Mononuclear cell (primary cell): ENCODE results near the gene CXCL8. TPM values are rescaled to one million over a fixed set of nuclear protein-coding genes. Genes with fewer than 3 reads are reported as not detected.

ENCODE experiments used
- H3K27me3 ChIP-seq: 2 replicates; pipeline ENCODE4 v1.6.0; 2011; ENCODE audit warnings: low read length, control low read depth; ENCODE audit not compliant: insufficient read depth
- H3K4me1 ChIP-seq: 2 replicates; pipeline ENCODE4 v1.5.1; 2011; ENCODE audit warnings: mild to moderate bottlenecking, low read length, control low read depth; ENCODE audit not compliant: insufficient read depth
- H3K4me3 ChIP-seq: 2 replicates; pipeline ENCODE4 v1.5.1; 2011; ENCODE audit warnings: mild to moderate bottlenecking, low read length, moderate library complexity
- H3K9me3 ChIP-seq: 2 replicates; pipeline ENCODE4 v1.5.1; 2011; ENCODE audit warnings: low read depth, mild to moderate bottlenecking, control low read depth, low read length
- total RNA-seq: library from RNA; depleted of rRNA; stranded (reverse); fragments of >200 nt; gene quantifications from one replicate; pipeline ENCODE4 v1.2.3, GENCODE V29; 2012

The CXCL8 gene
- total RNA-seq, 1 donor: 7,833 TPM

DNA sequence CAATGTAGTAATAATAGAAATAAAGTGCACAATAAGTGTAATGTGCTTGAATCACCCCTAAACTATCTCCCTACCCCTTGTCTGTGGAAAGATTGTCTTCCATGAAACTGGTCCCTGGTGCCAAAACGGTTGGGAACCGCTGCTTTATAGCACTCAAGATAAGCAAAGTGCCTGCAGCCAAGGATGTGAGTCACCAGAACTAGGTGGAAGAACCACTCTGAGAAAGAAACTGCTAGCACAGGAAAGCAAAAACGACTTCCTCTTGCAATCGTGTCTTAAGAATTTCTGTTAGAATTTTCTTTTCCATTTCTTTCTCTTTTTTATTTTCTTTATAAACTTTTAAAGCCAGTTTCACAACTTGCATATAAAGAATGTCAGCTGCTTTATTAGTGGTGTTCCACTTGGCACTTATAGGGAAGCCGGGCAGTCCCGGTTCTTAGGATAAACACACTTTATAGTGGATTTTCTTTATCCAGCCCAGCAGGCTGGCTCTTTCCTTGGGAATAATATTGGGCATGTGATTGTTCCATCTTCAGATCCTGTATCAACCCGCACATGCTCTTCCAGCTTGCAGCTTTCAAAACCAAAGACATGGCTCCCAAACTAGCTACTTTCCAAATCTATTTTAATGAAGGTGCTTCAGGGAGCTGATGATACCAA lies 32.3 kb upstream of the CXCL8 start:
- Histone ChIP-seq H3K27me3 (no peaks in the 10 kb centered on the region), H3K4me1 (peaks cover 43% of the 10 kb centered on the region), H3K4me3 (no peak overlapping the region), H3K9me3 (no peaks in the 10 kb centered on the region)

DNA sequence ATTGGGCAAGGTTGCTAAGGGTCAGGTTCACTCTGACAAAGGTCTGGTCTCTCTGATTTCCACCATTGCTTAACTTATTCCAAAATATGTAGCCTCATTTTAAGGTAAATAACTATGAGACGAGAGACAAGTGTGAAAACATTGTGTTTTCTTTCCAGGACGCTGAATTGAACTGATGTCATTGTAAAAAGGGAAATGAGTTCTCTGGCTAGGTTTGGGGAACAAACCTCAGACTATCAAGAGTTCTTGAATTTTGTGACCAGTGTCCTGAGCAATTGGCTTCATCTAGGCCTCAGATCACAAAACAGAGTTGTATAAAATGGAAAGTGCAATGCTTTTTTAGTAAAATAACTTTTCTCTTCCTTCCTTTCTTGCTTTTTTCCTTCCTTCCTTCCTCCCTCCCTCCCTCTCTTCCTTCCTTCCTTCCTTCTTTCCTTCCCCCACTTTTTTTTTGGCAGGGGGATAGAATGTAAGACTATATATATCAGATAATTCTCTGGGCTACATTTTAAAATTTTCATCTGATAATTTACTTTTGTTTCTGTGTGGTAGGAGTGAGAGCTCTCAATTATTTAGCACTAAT lies 30.8 kb upstream of the CXCL8 start:
- H3K27me3 ChIP-seq: no peaks in the 10 kb centered on the region
- peaks cover 35% of the 10 kb centered on the region for H3K4me1 ChIP-seq
- no peaks in the 10 kb centered on the region for H3K9me3 ChIP-seq
- H3K4me3 ChIP-seq: no peak overlapping the region

GRCh38 chr4:73710094-73710493 lies 30.3 kb upstream of the CXCL8 start:
- H3K27me3 ChIP-seq: no peaks in the 10 kb centered on the region
- no peak overlapping the region for H3K4me3 ChIP-seq
- peaks cover 32% of the 10 kb centered on the region for H3K4me1 ChIP-seq
- H3K9me3 ChIP-seq: no peaks in the 10 kb centered on the region

GRCh38 chr4:73711989-73712388 lies 28.4 kb upstream of the CXCL8 start:
- peaks cover 24% of the 10 kb centered on the region for H3K4me1 ChIP-seq
- H3K9me3 ChIP-seq: no peaks in the 10 kb centered on the region
- no peaks in the 10 kb centered on the region for H3K27me3 ChIP-seq
- H3K4me3 ChIP-seq: no peak overlapping the region

DNA sequence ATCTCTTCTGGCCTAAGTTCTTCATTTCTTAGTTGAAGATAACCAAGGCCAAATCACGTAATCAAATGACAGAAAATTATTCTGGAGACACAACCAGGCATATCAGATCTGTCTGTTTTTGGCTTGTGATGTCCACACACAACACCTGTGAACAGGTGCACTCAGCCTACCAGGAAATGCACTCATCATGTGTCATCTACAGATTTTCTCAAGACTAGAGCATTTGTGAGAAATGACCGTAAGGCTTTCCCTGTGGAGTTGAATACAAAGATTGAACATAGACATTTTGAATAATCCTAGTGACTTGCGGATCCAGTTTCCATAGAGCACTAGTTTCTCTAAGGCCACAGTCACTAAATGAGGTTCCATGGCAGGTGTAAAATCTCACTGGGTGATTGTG lies 26.7 kb upstream of the CXCL8 start:
- no peaks in the 10 kb centered on the region for H3K9me3 ChIP-seq
- H3K27me3 ChIP-seq: no peaks in the 10 kb centered on the region
- H3K4me3 ChIP-seq: no peak overlapping the region
- H3K4me1 ChIP-seq: peaks cover 21% of the 10 kb centered on the region

DNA sequence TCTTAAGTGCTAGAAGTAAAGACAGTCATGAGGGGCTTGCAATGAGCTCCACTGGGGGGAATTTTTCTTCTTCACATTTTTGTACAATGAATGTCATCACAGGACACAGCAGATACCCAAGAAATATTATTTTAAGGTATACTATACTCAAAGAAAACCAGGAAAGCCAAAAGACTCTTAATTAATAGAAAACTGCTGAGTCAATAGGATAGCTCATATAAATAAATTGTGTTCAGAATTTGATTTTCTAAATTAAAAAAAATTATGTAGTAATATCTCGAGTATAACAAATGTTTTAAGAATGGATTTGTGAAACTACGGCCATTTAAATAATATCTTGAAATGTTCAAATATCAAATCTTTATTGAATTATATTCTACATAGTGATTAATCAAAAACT lies 25.7 kb upstream of the CXCL8 start:
- Histone ChIP-seq H3K27me3 (no peaks in the 10 kb centered on the region), H3K4me1 (peaks cover 25% of the 10 kb centered on the region), H3K9me3 (no peaks in the 10 kb centered on the region), H3K4me3 (no peak overlapping the region)

DNA sequence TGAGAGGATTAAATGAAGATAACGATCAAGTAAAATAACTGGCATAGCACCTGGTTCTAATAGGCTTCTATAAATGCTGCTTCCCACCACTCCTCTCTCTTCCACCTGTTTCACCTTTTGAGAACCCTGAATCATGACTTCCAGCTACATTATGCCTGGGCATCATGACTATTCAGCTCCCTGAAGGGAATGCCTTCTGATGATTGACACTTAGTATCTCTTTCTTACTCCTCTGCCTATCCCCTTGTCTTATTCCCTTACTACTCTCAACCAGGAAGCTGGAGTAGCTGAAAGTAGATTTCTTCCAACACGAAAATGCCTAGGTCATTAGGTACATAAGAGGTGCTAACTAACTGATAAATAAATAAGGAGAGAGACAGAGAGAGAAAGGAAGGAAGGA lies 24.7 kb upstream of the CXCL8 start:
- Histone ChIP-seq H3K4me3 (no peak overlapping the region), H3K4me1 (peaks cover 18% of the 10 kb centered on the region), H3K9me3 (no peaks in the 10 kb centered on the region), H3K27me3 (no peaks in the 10 kb centered on the region)

DNA sequence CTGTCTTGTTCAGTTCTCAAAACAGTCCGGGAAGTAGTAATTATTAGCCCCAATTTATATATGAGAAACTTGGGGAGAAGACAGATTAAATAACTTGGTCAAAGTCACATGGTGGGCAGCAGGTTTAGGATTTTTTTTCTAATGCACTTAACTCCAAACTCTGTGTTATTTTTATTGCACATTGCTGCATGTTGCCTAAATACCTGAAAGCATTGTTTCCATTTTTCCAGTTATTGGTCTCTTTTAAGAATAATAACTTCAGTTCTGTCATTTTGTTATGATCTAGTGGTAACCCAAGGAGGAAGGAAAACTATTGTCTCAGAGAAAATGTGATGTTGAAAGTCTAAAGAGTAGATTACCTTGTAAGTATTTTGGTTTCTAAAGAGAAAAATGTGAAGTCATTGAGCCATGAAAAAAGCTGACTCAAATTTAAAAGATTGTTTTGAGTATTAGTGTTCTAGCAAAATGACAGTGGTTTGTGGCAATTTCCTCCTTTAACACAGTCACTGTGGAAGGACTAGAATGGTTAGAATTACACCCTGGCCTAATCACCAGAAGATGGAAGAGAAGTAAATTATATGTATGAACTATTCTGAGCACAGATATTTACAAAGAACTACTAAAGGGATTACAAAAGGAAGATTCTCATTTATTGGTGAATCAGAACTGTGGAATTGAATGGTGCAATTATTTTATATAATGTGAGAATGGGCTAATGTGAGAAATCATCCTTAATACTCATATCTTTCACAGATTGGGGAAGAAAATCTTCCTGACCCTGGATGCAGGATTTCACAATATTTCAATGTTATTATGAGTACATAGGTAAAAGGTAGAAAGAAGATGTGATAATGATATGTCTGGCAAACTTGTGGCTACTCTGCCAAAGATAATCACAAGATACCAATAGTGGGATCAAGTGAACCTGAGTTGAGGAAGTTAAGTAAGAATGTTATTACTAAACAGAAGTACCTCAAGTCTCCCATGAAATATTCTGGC lies 21.7 kb upstream of the CXCL8 start:
- no peaks in the 10 kb centered on the region for H3K9me3 ChIP-seq
- H3K4me1 ChIP-seq: peaks cover 26% of the 10 kb centered on the region
- no peaks in the 10 kb centered on the region for H3K27me3 ChIP-seq
- H3K4me3 ChIP-seq: no peak overlapping the region

DNA sequence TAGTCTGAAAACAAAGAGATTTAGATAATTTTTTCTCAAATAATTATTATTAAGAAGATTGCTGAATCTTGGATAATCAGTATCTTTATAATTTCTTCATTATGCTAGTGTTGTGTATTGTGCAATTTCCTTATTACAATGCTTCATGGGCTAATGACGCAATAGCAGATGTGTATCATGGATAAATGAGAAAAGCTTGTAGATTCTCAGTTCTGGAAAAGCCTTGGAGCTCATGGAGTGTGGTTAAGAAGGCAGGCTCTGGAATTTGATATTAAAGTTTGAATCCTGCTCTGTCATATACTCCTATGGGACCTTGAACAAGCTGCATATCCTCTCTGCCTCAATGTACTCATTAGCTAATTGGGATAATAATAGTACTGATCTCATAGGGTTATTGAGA lies 18.9 kb upstream of the CXCL8 start:
- no peaks in the 10 kb centered on the region for H3K9me3 ChIP-seq
- H3K4me1 ChIP-seq: peaks cover 26% of the 10 kb centered on the region
- no peak overlapping the region for H3K4me3 ChIP-seq
- H3K27me3 ChIP-seq: no peaks in the 10 kb centered on the region

- Histone ChIP-seq H3K9me3 (no peaks in the 10 kb centered on the region), H3K27me3 (no peaks in the 10 kb centered on the region), H3K4me3 (no peak overlapping the region), H3K4me1 (peaks cover 26% of the 10 kb centered on the region)
These were observed 18.5 kb upstream of the CXCL8 start for GRCh38 chr4:73721909-73722308.

DNA sequence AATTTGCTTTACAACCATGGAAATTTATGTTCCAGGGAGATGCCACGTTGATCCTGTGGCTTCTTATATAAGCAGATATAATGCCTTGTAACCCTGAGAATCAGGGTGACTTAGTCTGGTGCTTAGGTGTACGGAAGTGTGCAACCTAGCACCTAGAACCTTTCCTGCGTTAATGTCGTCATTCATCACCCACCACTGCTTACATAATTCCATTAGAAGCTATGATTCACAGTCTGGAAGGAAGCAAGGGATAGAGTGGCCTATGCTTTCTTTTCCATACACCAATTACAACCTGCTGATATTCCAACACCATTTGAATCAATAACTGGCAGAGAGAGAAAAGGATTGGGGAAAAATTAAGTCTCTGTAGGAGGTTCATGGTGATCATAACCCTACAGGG lies 17.3 kb upstream of the CXCL8 start:
- peaks cover 20% of the 10 kb centered on the region for H3K4me1 ChIP-seq
- H3K4me3 ChIP-seq: no peak overlapping the region
- H3K9me3 ChIP-seq: no peaks in the 10 kb centered on the region
- no peaks in the 10 kb centered on the region for H3K27me3 ChIP-seq

DNA sequence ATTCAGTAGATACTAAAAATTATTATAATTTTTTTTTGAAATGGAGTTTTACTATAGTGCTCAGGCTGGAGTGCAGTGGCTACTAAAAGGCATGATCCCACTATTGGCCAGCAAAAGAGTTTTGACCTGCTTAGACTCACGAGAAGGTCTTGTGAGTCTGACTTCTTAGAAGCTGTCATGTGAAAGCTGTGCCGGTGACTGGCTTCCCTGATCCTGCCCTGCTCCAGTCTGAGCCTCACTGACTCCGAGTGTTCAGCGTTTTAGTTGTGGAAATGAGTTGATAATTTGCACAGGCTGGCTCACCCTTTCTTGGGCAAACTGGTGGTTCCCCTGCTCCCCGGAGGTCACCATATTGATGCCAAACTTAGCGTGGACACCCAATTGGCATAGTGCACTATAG lies 16.4 kb upstream of the CXCL8 start:
- Histone ChIP-seq H3K4me3 (no peak overlapping the region), H3K9me3 (no peaks in the 10 kb centered on the region), H3K27me3 (no peaks in the 10 kb centered on the region), H3K4me1 (peaks cover 13% of the 10 kb centered on the region)

DNA sequence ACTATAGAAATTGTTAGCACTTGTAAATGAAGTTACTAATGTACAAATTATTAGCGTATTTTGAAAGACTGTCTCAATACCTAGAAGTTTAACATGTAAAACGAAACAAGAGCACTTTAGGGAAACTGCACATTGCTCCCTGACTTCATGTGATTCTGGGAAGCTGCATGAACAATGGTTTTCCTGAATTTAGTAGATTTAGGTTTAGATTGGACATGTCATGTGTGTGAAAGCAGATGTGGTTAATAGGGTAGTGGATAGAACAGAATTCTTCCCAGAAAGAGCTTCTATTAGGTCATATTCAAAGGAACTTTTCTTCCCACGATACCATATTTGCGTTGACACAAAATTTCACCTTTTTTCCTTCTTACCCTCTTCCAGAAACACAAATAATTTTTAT lies 14.9 kb upstream of the CXCL8 start:
- Histone ChIP-seq H3K27me3 (no peaks in the 10 kb centered on the region), H3K4me1 (peaks cover 24% of the 10 kb centered on the region), H3K9me3 (no peaks in the 10 kb centered on the region), H3K4me3 (no peak overlapping the region)

DNA sequence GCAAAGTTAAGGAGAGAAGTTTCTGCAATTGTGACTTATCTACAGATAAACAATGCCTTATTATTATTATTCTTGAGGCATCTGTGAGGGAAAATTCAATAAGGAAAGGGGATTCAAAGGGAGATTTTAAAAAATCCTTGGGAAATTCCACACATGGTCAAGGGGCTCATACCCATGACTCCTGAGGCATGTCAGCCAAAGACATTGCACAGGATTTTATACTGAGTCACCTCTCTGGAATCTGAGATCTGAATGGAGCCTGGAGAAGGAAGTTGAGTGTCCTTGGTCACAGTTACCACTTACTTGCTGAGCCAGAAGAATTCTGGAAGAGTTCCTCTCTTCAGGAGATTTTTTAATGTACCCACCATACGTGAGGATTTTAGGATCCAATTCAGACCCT lies 14.4 kb upstream of the CXCL8 start:
- Histone ChIP-seq H3K9me3 (no peaks in the 10 kb centered on the region), H3K4me1 (peaks cover 26% of the 10 kb centered on the region), H3K4me3 (no peak overlapping the region), H3K27me3 (no peaks in the 10 kb centered on the region)

GRCh38 chr4:73727685-73728084 lies 12.7 kb upstream of the CXCL8 start:
- H3K4me3 ChIP-seq: no peak overlapping the region
- H3K27me3 ChIP-seq: no peaks in the 10 kb centered on the region
- H3K4me1 ChIP-seq: peaks cover 36% of the 10 kb centered on the region
- no peaks in the 10 kb centered on the region for H3K9me3 ChIP-seq
